ENCODE data around the gene PANX2. TPM values are rescaled to one million over a fixed set of nuclear protein-coding genes. Genes with fewer than 3 reads are reported as not detected.

The PANX2 gene
- total and polyA plus RNA-seq, 2 of the 4 experiments (the other 2 are of a cell fraction), result 0.18 to 1.7 TPM

DNA sequence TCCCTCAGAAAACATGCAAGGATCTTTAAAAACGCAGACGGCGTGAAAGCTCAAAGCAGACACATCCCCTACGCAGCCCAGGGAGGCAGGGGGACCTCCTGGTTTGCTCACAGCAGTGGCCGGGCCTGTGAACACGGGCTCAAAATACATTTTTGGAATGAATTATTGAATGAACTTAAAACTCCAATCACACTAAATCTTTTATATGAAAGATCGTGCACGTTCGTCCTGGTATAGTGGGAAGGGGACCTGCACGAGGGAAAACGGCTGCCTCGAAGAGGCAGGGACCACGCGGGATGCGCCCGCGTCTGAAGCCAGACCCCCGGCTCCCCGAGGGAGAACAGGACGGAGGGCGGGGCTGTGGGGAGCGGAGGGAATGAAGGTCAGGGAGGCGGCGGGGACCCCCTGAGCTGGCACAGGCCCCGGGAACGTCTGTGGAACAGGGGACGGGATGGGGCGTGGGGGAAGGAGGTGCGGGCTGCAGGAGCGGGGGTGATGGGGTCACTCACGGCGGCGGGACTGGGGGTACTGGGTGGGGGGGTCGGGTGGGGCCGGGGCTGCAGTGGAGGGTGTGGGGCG is 1.3 kb upstream of the PANX2 start:
- H3K9me3 ChIP-seq (ENCODE audit: control insufficient read depth, insufficient read depth, low read length), result no peaks in the 10 kb centered on the region
- POLR2A ChIA-PET (ENCODE audit: unreplicated experiment), result no interaction called here
- 6% methylated on average over 8 of the region's 36 CpGs; no CpG with 5 or more reads in 1 of the 2 experiments for WGBS, 2 experiments (ENCODE audit: extremely low coverage in 2 of 2, insufficient read length in 1 of 2)
- H3K18ac ChIP-seq (ENCODE audit: low read depth, low read length), result no peak overlapping the region
- H2BK5ac ChIP-seq (ENCODE audit: low read depth, low read length, poor library complexity, severe bottlenecking), result no peak overlapping the region
- H3K27ac ChIP-seq (ENCODE audit: insufficient read depth, low read length), result no peak overlapping the region
- H3K56ac ChIP-seq (ENCODE audit: extremely low read depth, insufficient read depth, low read length), result no peak overlapping the region
- H2AK5ac ChIP-seq (ENCODE audit: low read depth, low read length), result no peak overlapping the region
- no peak overlapping the region for H4K5ac ChIP-seq (ENCODE audit: low read depth, low read length)
- DNase-seq (no peak), ATAC-seq (ENCODE audit: low read depth) (no peak)
- no peak overlapping the region for H3K4me2 ChIP-seq (ENCODE audit: low read depth, low read length)
- H3K23ac ChIP-seq (ENCODE audit: low read depth, low read length), result no peak overlapping the region
- no peaks in the 10 kb centered on the region for H4K20me1 ChIP-seq (ENCODE audit: insufficient read depth, low read length)
- H4K8ac ChIP-seq (ENCODE audit: low read depth in 2 of 2, low read length in 2 of 2), result no peak overlapping the region
- H3K4me3 ChIP-seq (ENCODE audit: insufficient read depth, low read depth, low read length), result no peak overlapping the region
- dilution Hi-C loops (cut with HindIII; ENCODE audit: low sequenced_read_pairs, unreplicated experiment), result no loop called here
- H3K4ac ChIP-seq (ENCODE audit: low read depth, low read length), result no peak overlapping the region
- no peaks in the 10 kb centered on the region for H3K4me1 ChIP-seq (ENCODE audit: control insufficient read depth, insufficient read depth, low read length)
- H2AFZ ChIP-seq (replicated peaks; ENCODE audit: low read length, poor library complexity), result no peak overlapping the region
- no peak overlapping the region for H2BK20ac ChIP-seq (ENCODE audit: low read depth, low read length)
- no peak overlapping the region for H3K14ac ChIP-seq (replicated peaks; ENCODE audit: low read depth, low read length)
- intact Hi-C loops (cut with micrococcal nuclease), result no loop called here
- TF ChIP-seq, protein P1, sequence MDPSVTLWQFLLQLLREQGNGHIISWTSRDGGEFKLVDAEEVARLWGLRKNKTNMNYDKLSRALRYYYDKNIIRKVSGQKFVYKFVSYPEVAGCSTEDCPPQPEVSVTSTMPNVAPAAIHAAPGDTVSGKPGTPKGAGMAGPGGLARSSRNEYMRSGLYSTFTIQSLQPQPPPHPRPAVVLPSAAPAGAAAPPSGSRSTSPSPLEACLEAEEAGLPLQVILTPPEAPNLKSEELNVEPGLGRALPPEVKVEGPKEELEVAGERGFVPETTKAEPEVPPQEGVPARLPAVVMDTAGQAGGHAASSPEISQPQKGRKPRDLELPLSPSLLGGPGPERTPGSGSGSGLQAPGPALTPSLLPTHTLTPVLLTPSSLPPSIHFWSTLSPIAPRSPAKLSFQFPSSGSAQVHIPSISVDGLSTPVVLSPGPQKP (IDR thresholded peaks at IDR 0.05; ENCODE audit: borderline replicate concordance, low read depth, low read length), result no peak
- TF ChIP-seq CHD1 (IDR thresholded peaks at IDR 0.05; ENCODE audit: low read depth, low read length) (no peak), MAZ (IDR thresholded peaks at IDR 0.05; ENCODE audit: borderline replicate concordance, low read depth, low read length) (no peak), POLR2A (IDR thresholded peaks at IDR 0.05; ENCODE audit: low read depth, low read length) (no peak)
- BruUV-seq (replicated peaks), result no TSS peak
- H3K9me1 ChIP-seq (ENCODE audit: insufficient read depth, low read length), result no peaks in the 10 kb centered on the region
- no peak overlapping the region for H2BK120ac ChIP-seq (ENCODE audit: low read depth, low read length)
- no peak overlapping the region for H2BK15ac ChIP-seq (ENCODE audit: low read depth, low read length)
- no peak overlapping the region for H3K9ac ChIP-seq (ENCODE audit: low read depth, low read length)
- in situ Hi-C loops (cut with MboI; ENCODE audit: low sequenced_read_pairs), result no loop called here
- no peaks in the 10 kb centered on the region; the same call in 1 of the 2 replicates for H3K36me3 ChIP-seq (ENCODE audit: control insufficient read depth, insufficient read depth, low read length)
- H2AK9ac ChIP-seq (replicated peaks; ENCODE audit: low read depth, low read length, poor library complexity), result no peak overlapping the region
- H3K79me1 ChIP-seq (ENCODE audit: low read depth in 1 of 2, low read length in 2 of 2), result no peaks in the 10 kb centered on the region
- CTCF ChIA-PET, result no interaction called here
- no peak overlapping the region for H4K91ac ChIP-seq (ENCODE audit: insufficient read depth, low read depth, low read length)
- H3K27me3 ChIP-seq (ENCODE audit: control insufficient read depth, insufficient read depth, low read length), result peaks cover 27% of the 10 kb centered on the region

Data from IMR-90 (cell line).